Neural crest cell (in vitro differentiated cells): ENCODE data around the gene DISP1. TPM values are rescaled to one million over a fixed set of nuclear protein-coding genes. Genes with fewer than 3 reads are reported as not detected.
"Not testable (repeated sequence)": the region's sequence is repeated elsewhere in the genome, so short reads cannot be mapped to it uniquely, and the experiment has no call there.

Source experiments
- DNase-seq: peaks from one replicate; pipeline ENCODE4 v3.0.0; 2021; ENCODE audit warnings: low read depth, mixed read lengths, low spot score
- H3K27ac Mint-ChIP-seq: one replicate; pipeline ENCODE4 v1.8.0; 2021; ENCODE audit warnings: mild to moderate bottlenecking, mixed read lengths; ENCODE audit not compliant: unreplicated experiment
- H3K27me3 Mint-ChIP-seq: 2 replicates; pipeline ENCODE4 v1.8.0; 2021; ENCODE audit warnings: low read depth, mild to moderate bottlenecking, mixed read lengths
- H3K36me3 Mint-ChIP-seq: 2 replicates; pipeline ENCODE4 v1.8.0; 2021; ENCODE audit warnings: low read depth, mild to moderate bottlenecking, mixed read lengths
- H3K4me1 Mint-ChIP-seq: 2 replicates; pipeline ENCODE4 v1.8.0; 2021; ENCODE audit warnings: mixed read lengths
- H3K4me3 Mint-ChIP-seq: one replicate; pipeline ENCODE4 v1.8.0; 2021; ENCODE audit warnings: mild to moderate bottlenecking, mixed read lengths
- H3K9me3 Mint-ChIP-seq: 2 replicates; pipeline ENCODE4 v1.8.0; 2021; ENCODE audit warnings: mixed read lengths
- CTCF ChIP-seq: fragments of 200-600 bp; sonication (generic); conservative IDR thresholded peaks from 2 replicates; pipeline ENCODE4 v1.5.0; 2021; ENCODE audit warnings: antibody characterized with exemption, mild to moderate bottlenecking
- total RNA-seq: library from RNA; stranded (reverse); gene quantifications from 2 replicates; pipeline ENCODE4 v1.2.1, GENCODE V29; 2021

The DISP1 gene
- total RNA-seq, 1 donor from 2014 or later: 11.8 TPM

- no peak overlapping the region for H3K27ac Mint-ChIP-seq
- peaks cover 7% of the 10 kb centered on the region for H3K9me3 Mint-ChIP-seq
Measured at GRCh38 chr1:222844411-222844779, 29.6 kb downstream of the DISP1 start.

GRCh38 chr1:222845763-222846162 is 30.9 kb downstream of the DISP1 start:
- no peaks in the 10 kb centered on the region for H3K27me3 Mint-ChIP-seq
- H3K27ac Mint-ChIP-seq: no peak overlapping the region
- DNase-seq: no peak
- TF ChIP-seq CTCF: no peak
- H3K4me1 Mint-ChIP-seq: peaks cover 23% of the 10 kb centered on the region
- H3K9me3 Mint-ChIP-seq: peaks cover 6% of the 10 kb centered on the region
- no peak overlapping the region for H3K4me3 Mint-ChIP-seq
- peaks cover 7% of the 10 kb centered on the region for H3K36me3 Mint-ChIP-seq

More at GRCh38 chr1:222844411-222844779, 29.6 kb downstream of the DISP1 start:
- Mint-ChIP-seq H3K36me3 (peaks cover 8% of the 10 kb centered on the region), H3K4me1 (peaks cover 20% of the 10 kb centered on the region), H3K4me3 (no peak overlapping the region), H3K27me3 (no peaks in the 10 kb centered on the region)
- TF ChIP-seq CTCF: no peak
- no peak for DNase-seq

GRCh38 chr1:222850550-222850949 is 35.7 kb downstream of the DISP1 start:
- H3K9me3 Mint-ChIP-seq, H3K4me3 Mint-ChIP-seq: not testable (repeated sequence)

GRCh38 chr1:222852326-222852725 is 37.5 kb downstream of the DISP1 start:
- Mint-ChIP-seq H3K36me3 (peaks cover 24% of the 10 kb centered on the region), H3K9me3 (peaks cover 7% of the 10 kb centered on the region), H3K27me3 (no peaks in the 10 kb centered on the region), H3K4me3 (no peak overlapping the region), H3K4me1 (peaks cover 4% of the 10 kb centered on the region), H3K27ac (no peak overlapping the region)
- no peak for DNase-seq
- TF ChIP-seq CTCF: no peak

More at GRCh38 chr1:222850550-222850949, 35.7 kb downstream of the DISP1 start:
- not testable (repeated sequence) for H3K27ac Mint-ChIP-seq, DNase-seq, H3K27me3 Mint-ChIP-seq
- peaks cover 13% of the 10 kb centered on the region for H3K4me1 Mint-ChIP-seq
- peaks cover 24% of the 10 kb centered on the region for H3K36me3 Mint-ChIP-seq

- no peaks in the 10 kb centered on the region for H3K27me3 Mint-ChIP-seq
- H3K4me1 Mint-ChIP-seq: peaks cover 8% of the 10 kb centered on the region
- no peak overlapping the region for H3K4me3 Mint-ChIP-seq
- no peak overlapping the region for H3K27ac Mint-ChIP-seq
- H3K36me3 Mint-ChIP-seq: peaks cover 27% of the 10 kb centered on the region
- H3K9me3 Mint-ChIP-seq: peaks cover 17% of the 10 kb centered on the region
- no peak for TF ChIP-seq CTCF
- DNase-seq: no peak
Measured at GRCh38 chr1:222861062-222861461, 46.2 kb downstream of the DISP1 start.

Other genes starting within 250 kb of the DISP1 start
- 19.7 and 22.7 TPM in 2 replicates for gene TAF1A, start 225.1 kb upstream of the DISP1 start, total RNA-seq
- 56.5 and 57.5 TPM in 2 replicates for gene MIA3, start 196.9 kb upstream of the DISP1 start, total RNA-seq
- gene AIDA, start 102.5 kb upstream of the DISP1 start, total RNA-seq: 71.6 and 74.5 TPM in 2 replicates
- gene BROX, start 102.5 kb upstream of the DISP1 start, total RNA-seq: 31.5 and 34.7 TPM in 2 replicates
- gene FAM177B, start 77.8 kb upstream of the DISP1 start, total RNA-seq: 0.47 TPM in 1 of 2 replicates, not detected in the other